H9 (cell line): Measurements from ENCODE around the gene THEMIS. TPM values are rescaled to one million over a fixed set of nuclear protein-coding genes. Genes with fewer than 3 reads are reported as not detected.

Experiments
- DNase-seq: peaks from one replicate; pipeline ENCODE4 v3.0.0-alpha.2; 2017
- H2AFZ ChIP-seq: one replicate; pipeline ENCODE4 v1.6.1; 2013; ENCODE audit warnings: mild to moderate bottlenecking, low read length, control low read depth, moderate library complexity
- H2AK5ac ChIP-seq: 2 replicates; pipeline ENCODE4 v1.6.1; 2013; ENCODE audit warnings: low read length, control low read depth, mixed read lengths; ENCODE audit not compliant: insufficient read length
- H2BK120ac ChIP-seq: one replicate; pipeline ENCODE4 v1.6.1; 2013; ENCODE audit warnings: low read depth, mild to moderate bottlenecking, low read length, control low read depth, inconsistent platforms; ENCODE audit not compliant: poor library complexity, severe bottlenecking
- H2BK12ac ChIP-seq: 2 replicates; pipeline ENCODE4 v1.6.1; 2013; ENCODE audit warnings: low read length, control low read depth, mixed read lengths, low read depth; ENCODE audit not compliant: insufficient read length
- H2BK15ac ChIP-seq: 2 replicates; pipeline ENCODE4 v1.6.1; 2013; ENCODE audit warnings: low read depth, low read length, control low read depth
- H2BK20ac ChIP-seq: one replicate; pipeline ENCODE4 v1.6.1; 2013; ENCODE audit warnings: low read depth, mild to moderate bottlenecking, low read length, control low read depth, inconsistent platforms; ENCODE audit not compliant: poor library complexity, severe bottlenecking
- H2BK5ac ChIP-seq: 2 replicates; pipeline ENCODE4 v1.6.1; 2013; ENCODE audit warnings: low read length, control low read depth, mixed read lengths; ENCODE audit not compliant: insufficient read length
- H3K14ac ChIP-seq: 2 replicates; pipeline ENCODE4 v1.6.1; 2013; ENCODE audit warnings: low read length, control low read depth; ENCODE audit not compliant: insufficient read depth
- H3K18ac ChIP-seq: 2 replicates; pipeline ENCODE4 v1.6.1; 2013; ENCODE audit warnings: low read depth, mild to moderate bottlenecking, mixed read lengths, low read length, control low read depth; ENCODE audit not compliant: insufficient read length
- H3K23ac ChIP-seq: 2 replicates; pipeline ENCODE4 v1.6.1; 2013; ENCODE audit warnings: low read length, control low read depth, mixed read lengths, low read depth; ENCODE audit not compliant: insufficient read length
- H3K23me2 ChIP-seq: 2 replicates; pipeline ENCODE4 v1.6.1; 2013; ENCODE audit warnings: low read depth, mild to moderate bottlenecking, mixed read lengths, low read length, control low read depth; ENCODE audit not compliant: insufficient read length, poor library complexity, severe bottlenecking
- H3K27ac ChIP-seq: 2 replicates; pipeline ENCODE4 v1.5.1; 2013; ENCODE audit warnings: low read length, control low read depth, mixed read lengths, low read depth; ENCODE audit not compliant: insufficient read length
- H3K27me3 ChIP-seq: 2 replicates; pipeline ENCODE4 v1.6.1; 2013; ENCODE audit warnings: low read length, control low read depth, inconsistent platforms; ENCODE audit not compliant: insufficient read depth
- H3K4ac ChIP-seq: 2 replicates; pipeline ENCODE4 v1.6.1; 2013; ENCODE audit warnings: low read depth, mild to moderate bottlenecking, control low read depth, inconsistent platforms, low read length, moderate library complexity
- H3K4me1 ChIP-seq: 2 replicates; pipeline ENCODE4 v1.6.1; 2013; ENCODE audit warnings: low read length, control low read depth, inconsistent platforms; ENCODE audit not compliant: insufficient read depth
- H3K4me2 ChIP-seq: 2 replicates; pipeline ENCODE4 v1.6.1; 2013; ENCODE audit warnings: low read length, control low read depth, mixed read lengths; ENCODE audit not compliant: insufficient read length, insufficient read depth
- H3K56ac ChIP-seq: 2 replicates; pipeline ENCODE4 v1.6.1; 2013; ENCODE audit warnings: low read depth, mild to moderate bottlenecking, mixed read lengths, low read length, control low read depth; ENCODE audit not compliant: insufficient read length
- H3K79me1 ChIP-seq: 2 replicates; pipeline ENCODE4 v1.6.1; 2013; ENCODE audit warnings: low read depth, mild to moderate bottlenecking, moderate library complexity, low read length, control low read depth, inconsistent platforms; ENCODE audit not compliant: insufficient read depth, poor library complexity, severe bottlenecking
- H3K79me2 ChIP-seq: 2 replicates; pipeline ENCODE4 v1.6.1; 2013; ENCODE audit warnings: low read length, control low read depth, inconsistent platforms; ENCODE audit not compliant: insufficient read depth
- H3K9ac ChIP-seq: 2 replicates; pipeline ENCODE4 v1.6.1; 2013; ENCODE audit warnings: low read length, control low read depth, mixed read lengths; ENCODE audit not compliant: insufficient read length; ENCODE audit errors: extremely low read depth
- H3K9me3 ChIP-seq: one replicate; pipeline ENCODE4 v1.6.1; 2013; ENCODE audit warnings: low read depth, low read length, inconsistent platforms; ENCODE audit not compliant: control insufficient read depth
- H3T11ph ChIP-seq: one replicate; pipeline ENCODE4 v1.6.1; 2013; ENCODE audit warnings: mild to moderate bottlenecking, low read length, control low read depth, inconsistent platforms
- H4K20me1 ChIP-seq: one replicate; pipeline ENCODE4 v1.6.1; 2013; ENCODE audit not compliant: control insufficient read depth, insufficient read length, insufficient read depth
- H4K5ac ChIP-seq: 2 replicates; pipeline ENCODE4 v1.6.1; 2013; ENCODE audit warnings: low read depth, mild to moderate bottlenecking, mixed read lengths, low read length, control low read depth; ENCODE audit not compliant: insufficient read length
- H4K8ac ChIP-seq: replicated peaks from 2 replicates; pipeline ENCODE4 v1.6.1; 2013; ENCODE audit warnings: low read length, control low read depth, mixed read lengths, low read depth; ENCODE audit not compliant: insufficient read length
- H4K91ac ChIP-seq: 2 replicates; pipeline ENCODE4 v1.6.1; 2013; ENCODE audit warnings: low read depth, mild to moderate bottlenecking, moderate library complexity, mixed read lengths, low read length, control low read depth; ENCODE audit not compliant: insufficient read length
- H3K27ac Mint-ChIP-seq, 3 experiments: 2 replicates in 2 of 3; 3 replicates in 1 of 3; pipeline ENCODE4 v1.8.0; 2020 to 2021; ENCODE audit warnings: mixed read lengths in 3 of 3, mild to moderate bottlenecking in 1 of 3, moderate library complexity in 1 of 3
- H3K27me3 Mint-ChIP-seq: 2 replicates; pipeline ENCODE4 v1.8.0; 2021; ENCODE audit warnings: low read depth, mild to moderate bottlenecking, moderate library complexity, mixed read lengths
- H3K36me3 Mint-ChIP-seq, 3 experiments: 2 replicates in 2 of 3; 3 replicates in 1 of 3; pipeline ENCODE4 v1.8.0; 2020 to 2021; ENCODE audit warnings: low read depth in 3 of 3, mixed read lengths in 3 of 3; ENCODE audit not compliant: insufficient read depth in 1 of 3
- H3K4me1 Mint-ChIP-seq, 2 experiments: 2 replicates each; pipeline ENCODE4 v1.8.0; 2020; ENCODE audit warnings: mixed read lengths in 2 of 2
- H3K4me3 Mint-ChIP-seq, 2 experiments: 2 replicates in 1 of 2; 3 replicates in 1 of 2; pipeline ENCODE4 v1.8.0; 2020 to 2021; ENCODE audit warnings: mild to moderate bottlenecking in 2 of 2, mixed read lengths in 2 of 2, moderate library complexity in 1 of 2
- H3K9me3 Mint-ChIP-seq, 2 experiments: 2 replicates in 1 of 2; 3 replicates in 1 of 2; pipeline ENCODE4 v1.8.0; 2020; ENCODE audit warnings: mild to moderate bottlenecking in 2 of 2, mixed read lengths in 2 of 2, moderate library complexity in 1 of 2
- CTCF ChIP-seq: fragments of 200-600 bp; sonication (generic); conservative IDR thresholded peaks from 3 replicates; pipeline ENCODE4 v1.8.0; 2021; ENCODE audit warnings: antibody characterized with exemption, mild to moderate bottlenecking
- WGBS: extraction: QIAGEN DNeasy Blood & Tissue Kit; methylation state at CpG from one replicate; pipeline ENCODE4 v1.1.7; 2013; ENCODE audit warnings: missing lambda C conversion rate, low lambda C conversion rate, mixed read lengths; ENCODE audit not compliant: insufficient read length; ENCODE audit errors: extremely low coverage; 5-methylcytosine and 5-hydroxymethylcytosine counted together
- total RNA-seq: library from RNA; stranded (reverse); gene quantifications from 2 replicates; pipeline ENCODE4 v1.2.1, GENCODE V29; 2021

Gene THEMIS
- total RNA-seq, 1 experiment from 2014 or later = not detected

DNA sequence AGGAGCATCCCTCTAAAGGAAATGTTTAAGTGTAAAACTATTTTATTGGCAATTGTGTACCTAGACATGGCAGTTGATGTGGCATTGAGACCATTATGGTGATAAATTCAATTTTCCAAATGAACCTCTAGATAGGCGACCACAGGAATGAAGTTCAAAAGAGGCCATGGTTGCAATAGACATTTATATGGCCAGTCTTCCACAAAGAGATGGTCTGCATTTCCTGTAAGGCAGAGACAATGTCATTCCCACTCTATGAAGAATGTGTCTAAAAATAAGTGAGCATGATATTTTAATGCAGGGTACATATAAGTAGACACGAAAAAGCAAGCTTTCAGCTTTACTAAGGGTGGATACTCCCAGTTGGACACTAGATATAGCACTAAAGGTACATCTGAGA is 40.9 kb downstream of the THEMIS start:
- no peak overlapping the region for H3K23ac ChIP-seq
- DNase-seq = no peak
- no peak overlapping the region for H2BK15ac ChIP-seq
- no peaks in the 10 kb centered on the region for H3K23me2 ChIP-seq
- no peaks in the 10 kb centered on the region for H3K9me3 ChIP-seq
- H3K79me1 ChIP-seq = no peaks in the 10 kb centered on the region
- H2BK20ac ChIP-seq = no peak overlapping the region
- no peak overlapping the region for H3K4me3 Mint-ChIP-seq
- H3T11ph ChIP-seq = no peak overlapping the region
- H2BK12ac ChIP-seq = no peak overlapping the region
- H3K4me1 ChIP-seq = no peaks in the 10 kb centered on the region
- H3K36me3 Mint-ChIP-seq = no peaks in the 10 kb centered on the region
- no peak overlapping the region for H3K4ac ChIP-seq
- no peak overlapping the region for H4K91ac ChIP-seq
- no CpG with 5 or more reads among the region's 2 CpGs for WGBS
- H4K5ac ChIP-seq = no peak overlapping the region
- H3K4me2 ChIP-seq = no peak overlapping the region
- no peak overlapping the region for H3K14ac ChIP-seq
- no peak overlapping the region for H2BK120ac ChIP-seq
- no peaks in the 10 kb centered on the region for H3K9me3 Mint-ChIP-seq
- no peak overlapping the region for H2BK5ac ChIP-seq
- no peaks in the 10 kb centered on the region for H3K27me3 ChIP-seq
- no peaks in the 10 kb centered on the region for H4K20me1 ChIP-seq
- no peak overlapping the region for H3K27ac Mint-ChIP-seq
- no peak for TF ChIP-seq CTCF
- no peak overlapping the region for H3K56ac ChIP-seq
- peaks cover 3 to 7% of the 10 kb centered on the region in 2 experiments for H3K4me1 Mint-ChIP-seq
- no peak overlapping the region for H2AK5ac ChIP-seq
- H3K79me2 ChIP-seq = no peaks in the 10 kb centered on the region
- H3K27ac ChIP-seq = no peak overlapping the region
- H3K27me3 Mint-ChIP-seq = no peaks in the 10 kb centered on the region
- H3K9ac ChIP-seq = no peak overlapping the region
- H3K18ac ChIP-seq = no peak overlapping the region
- H2AFZ ChIP-seq = no peak overlapping the region
- H4K8ac ChIP-seq = no peak overlapping the region
